Measurements from ENCODE around the gene MPC1.
"Not testable (repeated sequence)": the region's sequence is repeated elsewhere in the genome, so short reads cannot be mapped to it uniquely, and the experiment has no call there.

MPC1 gene

GRCh38 chr6:166405386-166405785 is 22.6 kb upstream of the MPC1 start:
- DNase-seq: no peak

GRCh38 chr6:166402582-166403277 is 20.0 kb upstream of the MPC1 start:
- no peak for DNase-seq

- peak; percentile 60 for DNase-seq
Measured at GRCh38 chr6:166400649-166401250, 18.0 kb upstream of the MPC1 start.

GRCh38 chr6:166400181-166400580 is 17.4 kb upstream of the MPC1 start:
- DNase-seq: no peak

- DNase-seq: no peak
Measured at GRCh38 chr6:166398348-166398747, 15.6 kb upstream of the MPC1 start.

GRCh38 chr6:166397849-166398248 is 15.1 kb upstream of the MPC1 start:
- DNase-seq: no peak

GRCh38 chr6:166395778-166396177 is 13.0 kb upstream of the MPC1 start:
- DNase-seq: no peak

- no peak for DNase-seq
Measured at GRCh38 chr6:166395351-166395750, 12.6 kb upstream of the MPC1 start.

GRCh38 chr6:166394036-166394892 is 11.5 kb upstream of the MPC1 start:
- no peak for DNase-seq

GRCh38 chr6:166393535-166393823 is 10.7 kb upstream of the MPC1 start:
- DNase-seq: no peak

GRCh38 chr6:166392755-166393534 is 10.2 kb upstream of the MPC1 start:
- not testable (repeated sequence) for DNase-seq

GRCh38 chr6:166389119-166389518 is 6.4 kb upstream of the MPC1 start:
- no peak for DNase-seq

- DNase-seq: no peak
Measured at GRCh38 chr6:166388290-166389004, 5.7 kb upstream of the MPC1 start.

GRCh38 chr6:166387642-166388289 is 5.0 kb upstream of the MPC1 start:
- DNase-seq: peak; percentile 8

GRCh38 chr6:166387098-166387497 is 4.4 kb upstream of the MPC1 start:
- not testable (repeated sequence) for DNase-seq

GRCh38 chr6:166386111-166386510 is 3.4 kb upstream of the MPC1 start:
- no peak for DNase-seq

- not testable (repeated sequence) for DNase-seq
Measured at GRCh38 chr6:166383802-166384363, 1.1 kb upstream of the MPC1 start.

GRCh38 chr6:166382500-166382932 is 224 bp downstream of the MPC1 start:
- DNase-seq: no peak

- DNase-seq: peak; percentile 84
Measured at GRCh38 chr6:166381733-166382499, 824 bp downstream of the MPC1 start.

GRCh38 chr6:166381381-166381732 is 1.4 kb downstream of the MPC1 start:
- no peak for DNase-seq

GRCh38 chr6:166379800-166380199 is 2.9 kb downstream of the MPC1 start:
- DNase-seq: peak; percentile 50

Measured in NCI-H2029 (cell line).